GM19395 (cell line): ENCODE data around the gene TLK2.
A peak's percentile ranks its signal among the peaks of the same experiment; 100 is the strongest.
"Not testable (repeated sequence)": the region's sequence is repeated elsewhere in the genome, so short reads cannot be mapped to it uniquely, and the experiment has no call there.

Experiments used
- ATAC-seq: cut with Tn5 transposase; IDR thresholded peaks from one replicate; pipeline ENCODE4 v1.9.1; 2021; ENCODE audit warnings: mild to moderate bottlenecking, moderate library complexity; ENCODE audit not compliant: unreplicated experiment

TLK2 gene

GRCh38 chr17:62482553-62482952 is 3.9 kb downstream of the TLK2 start:
- not testable (repeated sequence) for ATAC-seq

- not testable (repeated sequence) for ATAC-seq
Observed at GRCh38 chr17:62490990-62491389, 12.4 kb downstream of the TLK2 start.

- ATAC-seq: not testable (repeated sequence)
Observed at GRCh38 chr17:62493049-62493655, 14.5 kb downstream of the TLK2 start.

GRCh38 chr17:62494073-62494472 is 15.4 kb downstream of the TLK2 start:
- ATAC-seq: not testable (repeated sequence)

GRCh38 chr17:62496344-62496743 is 17.7 kb downstream of the TLK2 start:
- ATAC-seq: not testable (repeated sequence)

- ATAC-seq: not testable (repeated sequence)
Observed at GRCh38 chr17:62498796-62499195, 20.2 kb downstream of the TLK2 start.

GRCh38 chr17:62500463-62500862 is 21.8 kb downstream of the TLK2 start:
- ATAC-seq: not testable (repeated sequence)

- ATAC-seq: not testable (repeated sequence)
Observed at GRCh38 chr17:62504857-62505256, 26.2 kb downstream of the TLK2 start.

GRCh38 chr17:62507191-62507836 is 28.7 kb downstream of the TLK2 start:
- peak; percentile 70 for ATAC-seq

- ATAC-seq: not testable (repeated sequence)
Observed at GRCh38 chr17:62510247-62510819, 31.7 kb downstream of the TLK2 start.

- not testable (repeated sequence) for ATAC-seq
Observed at GRCh38 chr17:62511014-62511413, 32.4 kb downstream of the TLK2 start.

- not testable (repeated sequence) for ATAC-seq
Observed at GRCh38 chr17:62516376-62516775, 37.8 kb downstream of the TLK2 start.

GRCh38 chr17:62521295-62521694 is 42.7 kb downstream of the TLK2 start:
- not testable (repeated sequence) for ATAC-seq

- not testable (repeated sequence) for ATAC-seq
Observed at GRCh38 chr17:62524077-62524476, 45.5 kb downstream of the TLK2 start.

- not testable (repeated sequence) for ATAC-seq
Observed at GRCh38 chr17:62525317-62525716, 46.7 kb downstream of the TLK2 start.

GRCh38 chr17:62530936-62531335 is 52.3 kb downstream of the TLK2 start:
- ATAC-seq: not testable (repeated sequence)

GRCh38 chr17:62536557-62536956 is 57.9 kb downstream of the TLK2 start:
- ATAC-seq: not testable (repeated sequence)

GRCh38 chr17:62541073-62541472 is 62.4 kb downstream of the TLK2 start:
- ATAC-seq: not testable (repeated sequence)

- ATAC-seq: not testable (repeated sequence)
Observed at GRCh38 chr17:62543278-62543775, 64.7 kb downstream of the TLK2 start.

GRCh38 chr17:62546066-62546465 is 67.4 kb downstream of the TLK2 start:
- not testable (repeated sequence) for ATAC-seq

- peak; percentile 91 for ATAC-seq
Observed at GRCh38 chr17:62552851-62553659, 74.4 kb downstream of the TLK2 start.
